LNCAP (cell line): Measurements from ENCODE around the gene NAT14.

Experiments used
- TF ChIP-seq, protein P1 (sequence below): fragments of 450-650 bp; IDR thresholded peaks from 2 replicates; pipeline ENCODE4 v1.5.1; 2017; ENCODE audit warnings: mild to moderate bottlenecking

Gene NAT14

DNA sequence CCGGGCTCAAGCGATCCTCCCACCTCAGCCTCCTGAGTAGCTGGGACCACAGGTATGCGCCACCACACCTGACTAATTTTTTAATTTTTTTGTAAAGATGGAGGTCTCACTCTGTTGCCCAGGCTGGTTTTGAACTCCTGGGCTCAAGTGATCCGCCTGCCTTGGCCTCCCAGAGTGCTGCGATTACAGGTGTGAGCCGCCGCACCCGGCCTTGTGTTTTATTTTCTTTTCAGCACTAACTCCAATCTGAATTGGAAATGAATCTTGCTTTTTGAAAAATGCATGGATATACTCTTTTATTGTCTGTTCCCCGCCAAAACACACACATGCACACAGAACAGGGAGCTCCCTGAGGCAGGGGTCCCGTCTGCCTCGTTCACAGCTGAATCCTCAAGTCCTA, 22.3 kb upstream of the NAT14 start:
- TF ChIP-seq, protein P1, sequence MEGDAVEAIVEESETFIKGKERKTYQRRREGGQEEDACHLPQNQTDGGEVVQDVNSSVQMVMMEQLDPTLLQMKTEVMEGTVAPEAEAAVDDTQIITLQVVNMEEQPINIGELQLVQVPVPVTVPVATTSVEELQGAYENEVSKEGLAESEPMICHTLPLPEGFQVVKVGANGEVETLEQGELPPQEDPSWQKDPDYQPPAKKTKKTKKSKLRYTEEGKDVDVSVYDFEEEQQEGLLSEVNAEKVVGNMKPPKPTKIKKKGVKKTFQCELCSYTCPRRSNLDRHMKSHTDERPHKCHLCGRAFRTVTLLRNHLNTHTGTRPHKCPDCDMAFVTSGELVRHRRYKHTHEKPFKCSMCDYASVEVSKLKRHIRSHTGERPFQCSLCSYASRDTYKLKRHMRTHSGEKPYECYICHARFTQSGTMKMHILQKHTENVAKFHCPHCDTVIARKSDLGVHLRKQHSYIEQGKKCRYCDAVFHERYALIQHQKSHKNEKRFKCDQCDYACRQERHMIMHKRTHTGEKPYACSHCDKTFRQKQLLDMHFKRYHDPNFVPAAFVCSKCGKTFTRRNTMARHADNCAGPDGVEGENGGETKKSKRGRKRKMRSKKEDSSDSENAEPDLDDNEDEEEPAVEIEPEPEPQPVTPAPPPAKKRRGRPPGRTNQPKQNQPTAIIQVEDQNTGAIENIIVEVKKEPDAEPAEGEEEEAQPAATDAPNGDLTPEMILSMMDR: no peak

DNA sequence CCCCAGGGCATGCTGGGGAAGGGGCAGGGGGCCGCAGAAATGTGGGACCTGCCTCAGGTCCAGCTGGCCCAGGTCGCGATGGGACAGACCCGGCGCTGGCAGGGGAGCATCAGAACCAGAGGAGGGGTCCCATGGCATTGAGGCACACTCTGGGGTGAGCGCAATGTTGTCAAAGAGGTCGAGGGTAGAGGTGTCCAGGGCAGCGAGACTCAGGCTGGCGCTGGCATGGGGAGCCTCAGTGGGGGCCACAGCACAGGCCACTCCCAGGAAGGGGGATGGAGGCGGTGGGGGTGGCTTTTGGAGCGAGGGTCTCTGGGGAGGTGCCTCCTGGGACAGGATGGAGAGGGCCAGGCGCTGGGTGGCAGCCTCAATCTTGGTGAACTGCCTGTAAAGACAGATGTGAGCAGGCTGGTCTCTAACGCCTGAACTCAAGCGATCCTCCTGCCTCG, 21.4 kb upstream of the NAT14 start:
- TF ChIP-seq, protein P1: no peak

GRCh38 chr19:55464039-55464661, 20.8 kb upstream of the NAT14 start:
- TF ChIP-seq, protein P1: no peak

DNA sequence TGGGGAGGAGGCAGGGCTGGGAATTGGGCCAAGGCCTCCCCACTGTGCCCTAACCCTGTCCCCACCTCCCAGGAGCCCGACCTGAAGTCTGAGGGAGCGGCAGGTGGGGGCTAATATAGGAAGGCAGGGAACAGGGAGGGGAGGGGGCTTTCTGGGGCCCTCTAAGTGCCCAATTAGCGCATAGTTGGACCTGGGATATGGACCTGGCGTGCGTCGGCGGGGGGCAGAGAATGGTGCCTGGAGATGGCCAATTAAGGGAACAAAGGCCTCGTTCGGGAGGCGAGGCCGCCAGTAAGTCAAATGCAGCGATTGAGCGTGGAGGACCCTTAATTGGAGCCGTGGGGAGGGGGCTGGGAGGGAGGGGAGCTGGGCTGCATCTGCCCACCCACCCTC, 20.3 kb upstream of the NAT14 start, which contains the start of gene C19orf85:
Gene C19orf85, minus strand, starts transcription at position 90 of the 393 bp plus-strand sequence. CDS start 197 bp downstream, outside the sequence.
- TF ChIP-seq, protein P1: no peak

GRCh38 chr19:55465460-55466240, 19.3 kb upstream of the NAT14 start:
- TF ChIP-seq, protein P1: no peak

DNA sequence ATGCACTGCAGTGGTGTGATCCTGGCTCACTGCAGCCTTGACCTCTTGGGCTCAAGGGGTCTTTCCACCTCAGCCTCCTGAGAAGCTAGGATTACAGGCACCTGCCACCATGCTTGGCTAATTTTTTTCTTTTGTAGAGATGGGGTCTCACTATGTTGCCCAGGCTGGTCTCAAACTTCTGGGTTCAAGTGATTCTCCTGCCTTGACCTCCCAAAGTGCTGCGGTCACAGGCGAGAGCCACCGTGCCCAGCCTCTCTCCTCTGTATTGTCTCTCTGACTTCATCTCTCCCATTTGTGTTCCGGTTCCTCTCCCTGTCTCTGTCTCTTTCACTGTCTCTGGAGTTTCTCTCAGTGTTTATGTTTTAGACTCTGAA, 18.8 kb upstream of the NAT14 start:
- TF ChIP-seq, protein P1: no peak

DNA sequence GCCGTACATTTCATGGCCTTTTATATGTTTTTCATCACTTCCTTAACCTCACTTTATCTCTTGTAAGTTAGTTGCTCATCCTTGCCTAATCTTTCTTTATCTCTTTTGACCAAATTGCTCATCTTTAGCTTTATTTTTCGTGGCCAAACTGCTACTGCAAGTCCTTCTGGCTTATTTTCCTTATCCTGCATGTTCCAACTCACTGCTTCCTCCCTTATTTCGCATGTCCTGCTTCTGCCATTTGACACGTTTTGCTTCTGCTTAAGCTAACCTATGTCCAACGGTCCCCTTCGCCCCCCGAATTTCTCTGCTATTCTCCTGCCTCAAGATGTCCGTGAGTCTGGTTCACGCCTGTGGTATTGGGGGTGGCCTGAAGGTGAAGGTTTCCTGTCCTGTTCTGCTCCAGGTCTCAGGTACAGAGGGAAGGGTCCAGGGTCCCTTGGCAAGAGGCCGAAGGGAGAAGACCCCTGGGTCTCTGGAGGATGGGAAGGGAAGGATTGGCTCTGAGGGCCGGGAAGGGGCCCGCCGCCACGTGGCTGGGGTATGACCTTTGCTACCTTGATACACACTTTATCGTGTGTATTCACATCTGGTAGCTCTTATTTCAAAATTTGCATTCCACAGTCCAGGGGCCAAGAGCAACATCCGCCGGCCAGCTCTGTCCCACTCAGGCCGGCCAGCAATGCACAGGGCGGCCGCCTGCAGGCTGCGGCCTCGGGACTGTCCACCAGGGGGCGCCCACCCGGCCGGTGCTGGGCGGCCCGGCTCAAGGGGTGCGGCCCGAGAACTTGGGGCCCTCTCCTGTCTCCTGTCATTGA, 17.5 kb upstream of the NAT14 start:
- TF ChIP-seq, protein P1: peak; percentile 98
